GM19035 (cell line): ENCODE measurements around the gene MRPS7.

Experiments used
- ATAC-seq: cut with Tn5 transposase; IDR thresholded peaks from one replicate; pipeline ENCODE4 v1.9.1; 2021; ENCODE audit not compliant: unreplicated experiment

The MRPS7 gene

DNA sequence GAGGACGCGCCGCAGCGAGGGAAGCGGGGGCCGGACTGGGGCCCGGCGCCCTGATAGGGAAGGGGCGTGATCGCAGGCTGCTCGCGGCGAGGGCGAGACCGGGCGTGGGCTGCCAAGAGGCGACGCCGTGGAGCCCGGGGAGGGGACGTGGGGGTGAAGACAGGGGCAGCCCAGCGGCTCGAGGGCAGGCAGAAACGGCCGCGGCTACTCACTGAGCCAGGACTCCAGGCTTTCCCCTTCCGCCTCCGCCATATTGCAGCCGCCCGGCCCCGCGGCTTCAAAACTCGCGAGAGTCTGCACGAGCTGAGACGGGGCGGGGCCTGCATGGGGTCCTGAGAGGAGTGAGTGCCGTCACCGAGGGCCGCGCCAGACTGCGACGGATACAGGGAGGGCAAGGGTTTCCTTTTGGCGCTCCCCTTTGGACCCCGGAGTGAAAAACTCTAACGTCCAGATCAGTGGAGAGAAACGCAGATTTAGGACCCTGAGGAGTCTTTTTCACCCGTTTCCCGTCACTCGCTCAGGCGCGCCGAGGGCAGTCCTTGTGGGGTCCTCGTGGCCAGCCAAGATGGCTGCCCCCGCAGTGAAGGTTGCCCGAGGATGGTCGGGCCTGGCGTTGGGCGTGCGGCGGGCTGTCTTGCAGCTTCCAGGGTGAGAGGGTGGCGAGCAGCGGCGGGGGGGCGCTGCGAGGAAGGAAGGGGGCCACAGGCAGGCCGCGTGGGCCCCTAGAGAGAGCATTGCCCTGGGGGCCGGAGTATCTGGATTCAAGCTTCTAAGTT lies at the start of gene MRPS7, which contains the start of gene GGA3:
MRPS7 (plus strand) TSS at position 544 of the 776 bp plus-strand sequence; CDS start at position 566, 22 bp downstream.
GGA3 (minus strand) TSS at position 271 of the 776 bp plus-strand sequence; CDS start at position 252, 19 bp downstream.
- ATAC-seq: peak; percentile 90

DNA sequence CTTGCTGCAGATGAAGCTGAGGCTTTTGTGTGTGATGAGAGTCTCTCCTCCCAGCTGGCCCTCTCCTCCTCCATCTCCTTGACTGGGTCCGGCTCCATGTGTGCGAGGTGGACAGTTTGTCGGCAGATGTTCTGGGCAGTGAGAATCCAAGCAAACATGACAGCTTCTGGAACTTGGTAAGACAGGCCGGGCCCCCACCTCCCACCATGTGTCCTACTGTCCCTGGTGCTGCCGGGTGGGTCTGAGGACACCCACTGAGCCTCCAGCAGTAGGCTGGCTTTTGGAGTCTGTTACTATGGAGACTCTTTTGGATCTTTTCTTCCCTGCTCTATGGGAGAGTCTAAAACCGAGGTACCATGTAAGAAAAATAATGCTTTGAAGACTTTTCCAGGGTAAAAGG lies 43.5 kb upstream of the MRPS7 start:
- no peak for ATAC-seq

DNA sequence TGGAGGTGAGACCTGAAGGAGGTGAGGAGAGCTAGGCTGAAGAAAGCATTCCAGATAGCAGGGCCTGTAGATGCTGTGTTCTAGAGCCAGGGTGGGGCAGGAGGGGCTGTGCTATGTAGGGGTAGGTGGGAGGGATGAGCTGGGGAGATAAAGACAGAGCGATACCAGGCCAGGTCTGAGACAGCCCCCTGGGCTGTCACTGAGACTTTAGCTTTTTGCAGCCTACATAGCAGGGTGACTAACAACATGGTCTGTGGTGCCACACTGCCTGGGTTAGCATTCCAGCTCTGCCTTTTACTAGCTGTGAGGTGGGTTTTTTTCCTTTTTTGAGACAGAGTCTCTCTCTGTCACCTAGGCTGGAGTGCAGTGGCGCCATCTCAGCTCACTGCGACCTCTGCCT lies 41.9 kb upstream of the MRPS7 start:
- no peak for ATAC-seq

DNA sequence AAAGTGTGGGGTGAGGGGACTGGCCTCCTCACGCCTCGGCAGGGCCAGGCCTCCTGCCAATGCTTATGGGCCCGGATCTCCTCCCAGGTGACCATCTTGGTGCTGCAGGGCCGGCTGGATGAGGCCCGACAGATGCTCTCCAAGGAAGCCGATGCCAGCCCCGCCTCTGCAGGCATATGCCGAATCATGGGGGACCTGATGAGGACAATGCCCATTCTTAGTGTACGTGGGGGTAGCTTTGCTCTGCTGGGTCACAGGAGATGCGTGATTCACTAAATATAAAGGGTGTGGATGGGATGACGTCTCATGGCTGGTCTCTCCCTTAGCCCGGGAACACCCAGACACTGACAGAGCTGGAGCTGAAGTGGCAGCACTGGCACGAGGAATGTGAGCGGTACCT lies 36.7 kb upstream of the MRPS7 start:
- no peak for ATAC-seq

DNA sequence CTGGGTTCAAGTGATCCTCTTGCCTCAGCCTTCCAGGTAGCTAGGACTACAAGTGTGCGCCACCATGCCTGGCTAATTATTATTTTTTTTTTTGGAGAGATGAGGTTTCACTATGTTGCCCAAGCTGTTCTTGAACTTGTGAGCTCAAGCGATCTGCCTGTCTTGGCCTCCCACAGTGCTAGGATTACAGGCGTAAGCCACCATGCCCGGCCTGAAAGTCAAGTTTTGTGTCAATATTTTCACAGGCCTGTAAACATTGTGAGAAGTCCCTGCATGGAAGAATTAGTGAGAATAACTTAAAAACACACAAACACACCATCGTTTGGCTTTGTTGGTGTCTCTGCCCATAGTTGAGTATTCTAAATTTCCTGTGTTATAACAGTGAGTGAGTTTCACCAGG lies 34.0 kb upstream of the MRPS7 start:
- ATAC-seq: no peak

DNA sequence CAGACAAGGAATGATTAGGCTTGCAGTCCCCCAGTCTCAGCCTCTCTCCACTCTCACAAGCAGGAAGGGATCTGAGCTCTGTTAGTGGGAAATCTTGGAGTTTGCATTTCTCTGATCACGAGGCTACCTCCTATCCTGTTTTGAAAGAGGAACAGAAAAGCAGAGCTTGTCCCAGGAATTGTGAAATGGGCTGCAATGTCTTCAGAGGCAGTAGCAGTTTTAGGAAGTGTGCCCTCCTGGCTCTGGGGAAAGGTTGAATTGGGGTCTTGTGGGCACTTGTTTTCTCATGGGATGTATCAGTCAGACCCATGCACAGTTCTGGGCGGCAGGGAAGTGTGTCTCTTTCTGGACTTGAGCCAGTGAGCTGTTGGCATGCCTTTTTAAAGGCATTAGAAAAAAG lies 33.4 kb upstream of the MRPS7 start:
- no peak for ATAC-seq

DNA sequence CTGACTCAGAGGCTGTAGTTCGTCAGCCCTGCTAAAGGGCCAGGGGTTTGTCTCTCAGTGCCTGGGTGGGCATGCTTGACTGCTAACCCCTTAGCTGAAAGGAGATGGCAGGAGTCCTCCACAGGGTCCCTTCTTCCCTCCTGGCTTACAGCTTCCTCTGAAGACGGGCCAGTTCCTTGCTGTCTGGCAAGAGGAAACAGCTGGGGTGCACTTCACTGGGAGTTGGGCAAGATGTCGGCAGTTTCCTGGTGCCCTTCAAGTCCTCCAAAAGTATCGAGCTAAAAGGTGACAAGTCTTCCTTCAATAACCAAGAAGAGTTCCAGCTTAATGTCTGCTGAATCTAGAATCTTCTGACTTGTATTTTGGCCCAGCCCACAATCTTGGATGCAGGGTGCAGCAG lies 32.8 kb upstream of the MRPS7 start:
- no peak for ATAC-seq

DNA sequence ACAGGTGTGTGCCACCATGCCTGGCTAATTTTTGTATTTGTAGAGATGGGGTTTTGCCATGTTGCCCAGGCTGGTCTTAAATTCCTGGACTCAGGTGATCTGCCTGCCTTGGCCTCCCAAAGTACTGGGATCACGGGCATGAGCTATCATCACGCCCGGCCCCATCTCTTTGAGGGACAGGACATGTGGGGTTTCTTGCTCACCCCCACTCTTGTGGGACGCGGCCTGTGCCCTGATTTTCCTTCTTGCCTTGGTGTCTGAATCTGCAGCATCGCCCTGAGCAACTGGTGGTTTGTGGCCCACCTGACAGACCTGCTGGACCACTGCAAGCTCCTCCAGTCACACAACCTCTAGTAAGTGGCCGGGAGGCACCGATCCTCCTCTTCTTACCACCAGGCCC lies 30.6 kb upstream of the MRPS7 start:
- ATAC-seq: no peak

DNA sequence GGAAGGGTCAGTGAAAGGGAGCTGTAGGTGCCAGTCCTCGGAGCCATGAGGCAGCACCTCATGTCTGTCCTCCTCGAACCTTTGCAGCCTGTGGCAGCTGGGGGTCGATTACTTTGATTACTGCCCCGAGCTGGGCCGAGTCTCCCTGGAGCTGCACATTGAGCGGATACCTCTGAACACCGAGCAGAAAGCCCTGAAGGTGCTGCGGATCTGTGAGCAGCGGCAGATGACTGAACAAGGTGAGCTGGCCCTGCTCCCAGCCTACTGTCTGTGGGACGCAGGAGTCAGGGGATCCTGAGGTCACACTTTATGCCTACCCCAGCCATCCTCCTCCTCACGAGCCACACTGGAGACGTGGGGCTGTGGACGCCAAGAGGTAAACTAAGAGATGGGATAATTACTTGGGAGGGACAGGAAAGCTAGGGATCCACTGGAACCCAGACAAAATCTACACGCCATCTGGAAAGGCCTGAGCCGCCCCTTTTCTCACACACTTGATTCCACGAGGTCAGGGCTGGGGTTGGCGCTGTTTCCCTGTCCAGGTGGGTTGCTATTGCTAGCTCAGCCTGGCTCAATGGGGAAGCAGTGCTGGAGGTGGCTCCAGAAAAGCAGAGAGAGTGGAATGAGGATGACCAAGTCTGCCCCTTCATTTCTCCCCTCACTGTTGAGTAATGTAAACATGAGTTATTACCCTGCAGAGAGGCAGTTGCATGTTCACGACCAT lies 29.8 kb upstream of the MRPS7 start:
- no peak for ATAC-seq

DNA sequence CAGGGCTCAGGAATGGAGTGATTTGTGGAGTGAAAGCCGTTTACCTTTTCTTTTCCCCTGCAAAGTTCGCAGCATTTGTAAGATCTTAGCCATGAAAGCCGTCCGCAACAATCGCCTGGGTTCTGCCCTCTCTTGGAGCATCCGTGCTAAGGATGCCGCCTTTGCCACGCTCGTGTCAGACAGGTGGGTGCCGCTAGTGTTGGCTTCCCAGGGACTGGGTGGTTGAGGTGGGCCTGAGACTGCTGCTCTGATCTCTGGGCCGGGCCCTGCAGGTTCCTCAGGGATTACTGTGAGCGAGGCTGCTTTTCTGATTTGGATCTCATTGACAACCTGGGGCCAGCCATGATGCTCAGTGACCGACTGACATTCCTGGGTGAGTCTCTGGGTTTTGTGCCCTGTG lies 28.9 kb upstream of the MRPS7 start:
- no peak for ATAC-seq

DNA sequence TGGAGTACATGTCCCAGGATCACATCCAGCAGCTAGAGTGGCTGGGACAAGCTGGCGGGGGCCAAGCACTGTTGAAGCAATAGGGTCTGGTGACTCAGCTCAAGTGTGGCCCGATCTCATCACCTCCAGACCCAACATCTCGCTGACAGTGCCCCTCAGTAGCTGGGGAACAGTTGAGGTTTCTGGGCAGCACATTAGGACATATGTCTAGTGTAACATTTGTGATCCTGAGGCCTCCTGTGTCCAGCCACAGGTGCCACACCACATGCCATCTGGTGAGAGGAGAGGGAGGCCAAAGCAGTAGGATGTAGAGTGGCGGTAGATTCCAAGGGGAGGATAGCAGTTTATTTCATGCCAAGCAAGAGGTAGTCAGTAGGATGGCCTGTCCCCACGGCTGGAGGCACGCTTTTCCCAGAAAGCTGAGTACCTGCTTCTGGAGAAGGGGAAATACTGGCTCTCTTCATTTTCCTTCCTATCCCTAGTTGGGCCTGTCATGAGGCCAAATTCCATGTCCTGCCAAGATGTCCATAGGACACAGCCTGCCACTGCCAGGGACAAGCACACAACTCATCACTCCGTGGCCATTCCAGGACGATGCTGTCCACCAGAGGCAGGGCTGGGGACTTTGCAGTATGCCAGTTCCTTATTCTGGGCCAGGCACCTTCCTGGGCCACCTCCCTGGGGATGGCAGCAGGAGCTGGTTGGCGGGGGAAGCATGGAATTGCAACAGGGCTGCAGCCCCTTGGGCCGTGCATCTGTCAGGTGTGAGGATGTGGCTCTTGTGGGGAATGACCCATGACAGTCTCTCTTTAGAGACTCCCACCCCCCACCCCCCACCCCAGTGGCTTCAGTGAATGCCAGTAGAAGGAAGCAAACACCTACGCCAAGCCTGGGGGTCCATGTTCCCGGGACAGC lies 24.3 kb upstream of the MRPS7 start:
- ATAC-seq: no peak

DNA sequence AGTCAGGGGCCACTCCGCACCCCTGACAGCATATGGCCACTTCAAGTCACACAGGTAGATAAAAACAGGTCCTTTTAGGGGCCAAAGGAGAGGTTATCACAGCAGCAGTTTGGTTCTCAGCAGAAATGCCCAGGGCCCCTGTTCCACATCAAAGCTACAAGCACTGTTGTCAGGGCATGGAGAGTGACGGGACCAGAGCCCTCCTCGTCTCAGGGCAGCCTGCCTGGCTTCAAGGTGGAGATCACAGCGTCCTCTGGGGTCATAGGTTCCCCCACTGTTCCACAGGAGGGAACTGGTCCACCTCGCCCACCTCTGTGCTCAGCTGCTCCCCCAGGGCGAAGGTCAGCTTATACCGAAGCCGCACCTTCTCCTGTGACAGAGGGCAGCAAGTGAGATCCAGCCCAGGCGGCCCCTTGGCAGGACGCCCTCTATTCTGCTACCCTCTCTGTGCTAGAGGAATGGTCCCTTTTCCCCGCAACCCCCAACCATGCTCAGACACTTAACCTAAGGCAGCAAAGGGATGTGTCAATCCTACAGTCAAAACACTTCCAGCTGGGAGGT lies 23.6 kb upstream of the MRPS7 start:
- ATAC-seq: no peak

DNA sequence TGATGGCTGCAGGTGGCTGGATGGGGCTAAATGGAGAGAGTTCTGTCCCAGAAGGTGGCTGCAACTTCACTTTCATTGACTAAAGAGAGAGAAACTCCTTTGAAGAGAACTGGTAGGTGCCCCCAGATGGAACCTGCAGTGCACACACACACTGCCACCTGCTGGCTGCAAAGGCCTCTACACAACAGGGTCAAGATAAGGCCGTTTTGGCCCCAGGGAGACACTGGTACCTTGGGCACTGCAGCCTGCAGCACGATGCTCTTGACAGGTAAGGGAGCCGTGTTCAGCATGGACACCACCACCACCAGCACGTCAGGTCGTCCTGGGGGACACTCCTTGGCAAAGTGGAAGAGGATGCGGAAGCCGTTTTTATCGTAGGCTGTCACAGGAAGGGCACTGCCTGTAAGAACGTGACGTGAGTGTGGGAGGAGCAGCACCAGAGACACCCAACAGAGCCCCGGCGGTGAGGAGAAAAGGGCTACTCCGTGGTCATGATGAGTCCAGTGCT lies 22.9 kb upstream of the MRPS7 start:
- ATAC-seq: no peak

DNA sequence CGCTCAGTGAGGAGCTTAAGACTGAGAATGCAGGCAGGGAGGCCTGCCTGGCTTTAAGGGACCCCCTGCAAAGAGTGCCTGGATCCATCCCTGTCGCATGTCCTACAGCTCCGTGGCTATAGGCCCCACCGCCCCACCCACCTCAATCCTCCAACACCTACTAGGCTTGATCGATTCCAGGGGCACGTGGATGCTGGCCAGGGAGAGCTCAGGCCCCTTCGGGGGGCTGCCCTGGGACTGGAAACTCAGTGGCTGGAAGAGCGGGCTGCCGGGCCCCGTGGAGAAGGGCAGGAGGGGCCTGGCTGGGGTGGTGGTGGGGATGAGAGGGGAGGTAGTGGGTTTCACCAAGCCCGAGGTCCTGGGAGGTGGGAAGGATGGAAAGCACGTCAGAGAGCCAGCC lies 22.5 kb upstream of the MRPS7 start:
- ATAC-seq: no peak

DNA sequence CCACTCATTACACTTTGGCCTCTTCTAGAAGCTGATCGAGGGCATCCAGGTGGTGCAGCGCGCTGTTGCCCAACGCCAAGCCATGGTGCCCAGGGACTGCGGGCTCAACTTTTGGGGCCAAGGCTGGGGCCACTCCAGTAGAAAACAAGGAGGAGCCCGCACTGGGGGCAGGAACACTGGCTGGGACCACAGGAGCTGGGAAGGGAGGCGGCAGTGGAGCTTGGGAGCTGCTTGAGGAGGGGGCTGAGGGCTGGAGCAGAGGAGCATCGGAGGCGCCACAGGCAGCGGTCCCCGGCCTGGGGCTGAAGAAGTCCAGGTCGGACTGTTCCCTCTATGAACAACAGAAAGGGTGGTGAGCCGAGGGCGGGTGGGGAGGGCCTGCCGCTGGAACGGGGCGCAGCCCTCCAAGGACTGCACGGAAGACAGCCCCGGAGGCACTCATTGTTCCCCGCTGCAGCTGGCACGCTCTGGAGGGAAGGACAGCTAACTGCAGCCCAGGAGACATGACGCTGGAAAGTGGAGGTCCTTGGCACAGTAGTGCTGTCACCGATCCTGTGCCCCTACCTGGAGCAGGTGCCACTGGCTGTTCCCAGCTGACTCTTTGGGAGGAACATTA lies 21.8 kb upstream of the MRPS7 start:
- no peak for ATAC-seq

DNA sequence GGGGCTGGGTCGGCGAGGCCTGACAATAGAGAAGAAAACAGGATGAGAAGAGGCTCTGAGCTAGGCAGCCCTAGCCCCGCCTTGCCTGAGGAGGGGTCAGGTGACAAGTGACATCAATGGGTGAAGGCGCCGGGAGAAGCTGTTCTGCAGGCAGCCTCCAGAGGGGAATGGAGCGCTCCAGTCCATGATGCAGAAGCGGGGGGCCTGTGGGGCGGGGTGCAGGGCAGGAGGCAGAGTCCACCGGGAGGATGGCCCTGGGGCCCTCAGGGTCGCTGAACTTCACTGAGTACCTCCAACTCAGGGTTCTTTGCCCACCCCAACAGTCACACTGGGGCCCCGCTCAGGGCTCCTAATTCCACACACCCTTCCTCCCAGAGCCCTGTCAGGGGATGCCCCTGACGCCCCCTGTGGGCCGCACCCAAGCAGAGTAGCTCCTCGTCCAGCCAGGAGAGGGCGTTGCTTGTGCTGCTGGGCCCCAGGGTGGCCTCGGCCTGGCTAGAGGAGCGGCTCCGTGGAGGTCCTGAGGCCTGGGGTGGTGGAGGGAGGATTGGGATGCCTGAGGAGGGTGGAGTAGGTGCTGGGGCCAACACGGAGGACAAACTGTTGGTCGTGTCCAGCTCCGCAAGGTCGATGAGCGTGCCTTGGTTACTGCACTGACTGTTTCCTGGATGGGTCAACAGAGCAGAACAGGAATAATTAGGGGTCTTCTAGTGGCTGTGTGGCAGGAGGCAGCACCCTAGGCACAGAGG lies 21.1 kb upstream of the MRPS7 start:
- ATAC-seq: no peak

DNA sequence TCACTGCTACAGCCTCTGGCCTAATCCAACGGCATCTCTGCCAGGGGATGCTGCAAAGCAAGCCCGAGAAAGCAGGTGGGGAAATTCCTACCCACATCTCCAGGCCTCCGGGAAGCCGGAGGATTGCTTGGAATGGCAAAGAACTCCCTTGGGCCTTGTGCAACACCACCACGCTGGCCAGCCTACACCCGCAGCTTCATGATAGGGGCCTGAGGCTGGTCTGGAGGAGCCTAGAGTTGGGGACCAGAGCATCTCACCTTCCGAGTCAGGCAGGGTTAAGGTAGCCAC lies 20.6 kb upstream of the MRPS7 start:
- no peak for ATAC-seq

DNA sequence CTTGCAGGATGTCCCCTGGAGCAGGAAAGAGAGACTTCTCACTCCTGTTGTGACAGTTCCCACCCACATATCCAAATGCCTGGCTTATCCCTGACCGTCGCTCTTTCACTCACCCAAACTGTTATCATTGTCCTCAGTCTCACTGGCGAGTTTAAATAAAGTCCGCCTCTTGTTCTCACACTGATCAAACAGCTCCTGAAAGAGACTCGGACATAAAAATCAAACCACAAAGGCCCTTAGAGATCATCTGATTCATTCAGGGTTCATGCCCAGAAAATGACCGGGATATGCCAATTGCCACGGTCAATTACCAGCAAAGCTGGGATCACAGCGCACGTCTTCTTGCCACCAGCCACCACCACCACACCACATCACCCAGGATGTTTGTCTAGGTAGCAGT lies 20.2 kb upstream of the MRPS7 start:
- no peak for ATAC-seq

DNA sequence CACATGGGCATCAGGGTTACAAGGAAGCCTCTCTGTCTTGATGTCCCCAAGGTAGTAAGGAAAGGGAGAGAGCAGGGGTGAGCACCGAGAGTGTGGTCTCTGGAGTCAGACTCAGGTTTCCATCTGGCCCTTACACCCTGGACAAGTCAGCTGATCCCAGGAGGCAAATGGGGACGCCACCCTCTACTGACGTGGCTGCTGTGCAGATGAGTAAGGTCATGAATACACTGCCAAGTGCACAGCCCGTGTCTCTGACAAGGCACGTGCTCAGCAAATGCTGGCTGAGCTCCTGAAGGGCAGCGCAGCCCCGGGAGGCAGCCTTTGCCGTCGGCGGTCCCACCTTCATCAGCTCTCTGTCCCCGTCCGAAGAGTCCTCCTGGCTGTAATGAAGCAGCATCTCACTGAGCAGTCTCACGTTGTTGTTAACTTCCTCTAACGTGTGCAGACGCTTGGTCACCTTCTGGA lies 19.7 kb upstream of the MRPS7 start:
- ATAC-seq: no peak
